GM19467 (cell line): Measurements from ENCODE around the gene BAD.

Experiments
- ATAC-seq: cut with Tn5 transposase; IDR thresholded peaks from one replicate; pipeline ENCODE4 v1.9.1; 2021; ENCODE audit warnings: mild to moderate bottlenecking, moderate library complexity; ENCODE audit not compliant: unreplicated experiment

The BAD gene

GRCh38 chr11:64297699-64298358 is 13.4 kb upstream of the BAD start:
- no peak for ATAC-seq

DNA sequence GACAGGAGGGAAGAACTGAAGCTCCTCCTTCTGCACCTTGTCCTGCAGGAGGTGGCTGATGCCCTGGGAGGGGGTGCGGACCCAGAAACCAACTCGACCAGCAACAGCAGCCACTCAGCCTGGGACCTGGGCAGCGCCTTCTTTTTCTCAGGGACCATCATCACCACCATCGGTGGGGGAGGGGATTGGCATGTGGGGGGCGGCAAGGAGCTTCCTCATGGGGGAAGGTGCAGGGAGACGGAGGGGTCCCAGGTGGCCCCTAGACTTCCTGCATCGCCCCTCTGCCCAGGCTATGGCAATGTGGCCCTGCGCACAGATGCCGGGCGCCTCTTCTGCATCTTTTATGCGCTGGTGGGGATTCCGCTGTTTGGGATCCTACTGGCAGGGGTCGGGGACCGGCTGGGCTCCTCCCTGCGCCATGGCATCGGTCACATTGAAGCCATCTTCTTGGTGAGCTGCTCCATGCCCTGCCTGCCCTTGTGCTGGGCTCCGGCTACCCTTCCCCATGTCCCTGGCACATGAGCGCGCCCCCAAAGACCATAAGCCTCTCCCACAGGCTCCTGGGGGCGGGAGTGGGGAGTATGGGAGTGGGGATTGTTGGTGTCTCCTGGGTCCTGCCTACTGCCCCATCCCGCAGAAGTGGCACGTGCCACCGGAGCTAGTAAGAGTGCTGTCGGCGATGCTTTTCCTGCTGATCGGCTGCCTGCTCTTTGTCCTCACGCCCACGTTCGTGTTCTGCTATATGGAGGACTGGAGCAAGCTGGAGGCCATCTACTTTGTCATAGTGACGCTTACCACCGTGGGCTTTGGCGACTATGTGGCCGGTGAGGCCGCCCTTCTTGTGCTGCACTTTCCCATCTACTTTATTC is 12.6 kb upstream of the BAD start:
- ATAC-seq = no peak

- ATAC-seq = no peak
These were observed 11.8 kb upstream of the BAD start for GRCh38 chr11:64296236-64296635.

DNA sequence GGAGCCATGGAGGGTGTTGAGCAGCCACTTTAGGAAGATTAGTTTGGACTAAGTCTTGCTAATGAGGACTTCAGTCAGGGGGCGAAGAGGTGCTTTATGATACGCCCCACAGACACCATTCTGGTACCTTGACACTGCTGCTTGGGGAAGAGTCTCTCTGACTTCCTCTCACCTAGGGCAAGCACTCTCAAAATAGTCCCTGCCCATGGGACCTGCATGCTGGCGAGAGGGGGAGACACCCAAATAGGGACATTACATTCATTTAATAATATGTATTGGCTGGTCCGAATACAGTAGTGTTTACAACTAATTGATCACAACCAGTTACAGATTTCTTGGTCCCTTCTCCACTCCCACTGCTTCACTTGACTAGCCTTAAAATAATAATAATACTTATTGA is 11.3 kb upstream of the BAD start:
- ATAC-seq = no peak

DNA sequence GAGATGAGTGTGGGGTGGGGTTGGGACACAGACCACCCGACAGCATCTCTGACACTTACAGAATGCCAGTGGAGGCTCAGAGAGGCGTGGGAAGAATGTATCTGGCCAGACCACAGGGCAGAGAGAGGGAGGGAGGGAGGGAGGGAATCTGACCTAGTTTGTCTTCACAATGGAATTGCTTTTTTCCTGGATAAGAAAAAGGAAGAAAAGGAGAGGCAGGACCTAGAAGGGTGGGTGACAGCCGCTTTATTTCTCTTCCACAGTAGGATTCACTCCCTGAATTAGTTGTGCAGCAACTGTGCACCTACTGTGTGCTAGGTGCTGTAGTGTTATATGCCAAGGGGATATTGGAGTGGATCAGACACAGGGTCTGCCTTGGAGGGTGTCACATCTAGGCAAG is 10.3 kb upstream of the BAD start:
- no peak for ATAC-seq

DNA sequence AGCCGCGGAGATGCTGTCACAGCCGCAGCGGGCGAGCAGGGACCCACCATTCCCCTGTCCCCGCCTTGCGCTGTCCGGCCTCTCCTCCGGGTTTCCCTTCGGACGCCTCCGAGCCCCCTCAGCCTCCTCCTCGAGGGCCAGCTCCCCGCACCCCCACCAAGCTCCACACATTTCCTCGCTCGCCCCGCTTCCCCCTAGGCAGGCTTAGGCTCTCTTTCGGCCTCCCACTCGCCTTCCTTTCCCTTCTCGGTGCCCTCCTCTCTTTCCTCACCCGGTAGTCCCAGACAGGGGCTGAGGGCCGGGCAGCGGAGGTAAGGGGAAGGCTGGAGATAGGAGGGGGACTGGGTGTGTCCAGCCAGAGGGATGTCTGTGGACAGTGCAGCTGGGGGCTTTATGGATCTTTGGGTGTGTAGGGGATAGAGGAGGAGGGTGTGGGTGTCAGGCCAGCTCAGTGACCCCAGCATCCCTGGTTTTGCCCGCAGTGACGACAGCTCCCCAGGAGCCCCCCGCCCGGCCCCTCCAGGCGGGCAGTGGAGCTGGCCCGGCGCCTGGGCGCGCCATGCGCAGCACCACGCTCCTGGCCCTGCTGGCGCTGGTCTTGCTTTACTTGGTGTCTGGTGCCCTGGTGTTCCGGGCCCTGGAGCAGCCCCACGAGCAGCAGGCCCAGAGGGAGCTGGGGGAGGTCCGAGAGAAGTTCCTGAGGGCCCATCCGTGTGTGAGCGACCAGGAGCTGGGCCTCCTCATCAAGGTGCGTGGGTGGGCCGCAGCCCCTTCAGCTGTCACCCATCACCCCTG is 8.2 kb upstream of the BAD start:
- ATAC-seq = no peak

DNA sequence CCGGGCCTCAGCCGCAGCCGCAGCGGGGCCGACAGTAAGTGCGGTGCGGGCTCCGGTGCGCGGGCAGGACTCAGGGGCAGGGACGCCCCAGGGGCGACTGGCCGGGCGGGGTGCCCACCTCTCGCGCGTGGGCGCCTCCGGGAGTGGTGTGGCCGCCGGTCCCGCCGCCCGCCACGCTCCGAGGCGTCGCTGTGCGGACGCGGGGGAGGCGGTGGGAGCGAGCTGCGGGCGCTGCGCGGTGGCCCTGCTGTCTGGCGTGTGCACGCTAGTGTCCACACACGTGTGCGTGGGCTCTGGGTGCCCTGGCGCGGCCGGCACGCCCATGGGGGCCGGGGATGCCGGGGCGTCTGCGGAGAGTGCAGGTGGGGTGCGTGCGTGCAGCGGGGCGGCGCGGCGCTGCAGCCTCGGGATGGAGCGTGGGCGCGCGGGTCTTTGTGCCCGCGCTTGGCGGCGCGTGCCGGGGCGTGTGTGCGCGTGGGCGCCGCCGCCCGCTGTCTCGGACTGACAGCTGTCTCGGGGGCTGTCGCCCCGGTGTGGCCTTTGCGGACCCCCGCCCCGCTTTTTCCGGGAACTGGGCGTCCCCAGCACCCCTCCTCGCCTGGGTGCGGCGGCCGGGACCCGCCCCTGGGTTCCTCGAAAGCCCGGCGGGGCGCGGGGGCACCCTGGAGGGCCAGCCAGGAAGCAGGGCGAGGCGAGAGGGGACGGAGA is 7.4 kb upstream of the BAD start:
- no peak for ATAC-seq

GRCh38 chr11:64291262-64291751 is 6.8 kb upstream of the BAD start, which contains the start of gene KCNK4:
Gene KCNK4, plus strand, starts transcription at chr11:64291302. Its CDS starts 1,717 bp downstream, at chr11:64293019.
- ATAC-seq = no peak

DNA sequence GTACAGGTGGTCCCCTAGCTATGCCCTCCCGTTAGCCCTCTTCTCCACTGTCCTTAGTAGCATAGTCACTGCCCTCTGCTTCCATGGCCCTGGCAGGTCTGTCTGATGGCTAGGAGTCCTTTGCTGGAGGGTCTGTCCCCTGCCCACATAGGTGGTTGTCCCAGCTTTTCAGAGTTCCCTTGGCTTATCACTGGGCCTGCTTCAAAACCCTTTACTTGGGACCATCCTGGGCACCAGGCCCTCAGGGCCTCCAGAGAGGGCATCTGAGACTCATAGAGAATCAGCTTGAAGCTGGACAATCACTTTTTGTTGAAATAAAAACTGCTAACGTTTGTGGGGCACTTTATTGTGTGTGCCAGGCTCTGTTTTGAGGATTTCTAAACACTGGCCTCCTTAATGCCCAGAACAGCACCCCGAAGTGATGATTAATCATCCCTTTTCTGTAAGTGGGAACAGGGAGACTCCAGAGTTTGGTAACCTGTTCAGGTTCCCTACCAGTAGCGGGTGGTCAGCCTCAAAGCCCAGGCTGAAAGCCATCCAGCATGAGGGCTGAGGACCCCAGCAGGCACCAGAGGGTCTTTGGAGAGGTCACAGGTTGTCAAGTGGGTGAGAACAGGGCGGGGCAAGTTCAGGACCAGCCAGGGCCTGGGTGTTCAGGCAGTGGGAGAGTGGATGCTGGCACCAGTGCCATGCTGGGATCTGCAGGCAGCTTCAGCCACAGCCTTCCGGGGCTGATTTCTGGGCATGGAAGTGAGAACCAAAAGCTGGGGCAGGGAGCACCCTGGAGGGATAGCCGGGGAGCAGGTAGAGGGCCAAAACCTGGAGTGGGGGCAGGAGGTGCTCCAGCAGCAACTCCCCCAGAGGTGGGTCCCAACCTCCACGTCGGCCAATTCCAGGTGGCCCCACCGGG is 6.1 kb upstream of the BAD start:
- no peak for ATAC-seq

DNA sequence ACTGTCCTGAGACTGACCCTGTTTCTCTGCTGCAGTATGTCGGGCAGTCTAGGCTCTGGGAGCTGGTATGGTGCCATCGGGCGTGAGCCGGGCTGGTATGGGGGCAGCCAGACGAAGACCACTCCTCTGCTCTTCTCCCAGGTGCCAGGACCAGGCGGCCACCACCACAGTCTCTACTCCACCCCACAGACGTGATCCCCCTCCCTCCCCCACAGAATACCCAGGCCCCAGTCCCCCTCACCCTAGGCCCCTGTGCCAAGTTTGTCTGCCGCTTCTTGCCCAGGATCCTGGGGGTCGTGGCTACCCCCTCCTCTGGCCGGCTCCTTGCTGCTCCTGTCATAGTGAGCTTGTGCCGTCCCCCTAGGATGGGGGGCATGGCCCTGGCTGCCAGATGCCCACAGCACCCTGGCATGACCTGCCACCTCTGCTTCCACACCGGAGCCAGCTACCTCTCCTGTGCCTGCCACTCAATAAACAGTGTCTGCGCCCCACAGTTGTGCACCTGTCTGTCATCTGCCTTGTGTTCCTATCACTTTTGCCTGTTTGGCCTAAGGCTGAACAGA is 4.6 kb upstream of the BAD start:
- ATAC-seq = no peak

DNA sequence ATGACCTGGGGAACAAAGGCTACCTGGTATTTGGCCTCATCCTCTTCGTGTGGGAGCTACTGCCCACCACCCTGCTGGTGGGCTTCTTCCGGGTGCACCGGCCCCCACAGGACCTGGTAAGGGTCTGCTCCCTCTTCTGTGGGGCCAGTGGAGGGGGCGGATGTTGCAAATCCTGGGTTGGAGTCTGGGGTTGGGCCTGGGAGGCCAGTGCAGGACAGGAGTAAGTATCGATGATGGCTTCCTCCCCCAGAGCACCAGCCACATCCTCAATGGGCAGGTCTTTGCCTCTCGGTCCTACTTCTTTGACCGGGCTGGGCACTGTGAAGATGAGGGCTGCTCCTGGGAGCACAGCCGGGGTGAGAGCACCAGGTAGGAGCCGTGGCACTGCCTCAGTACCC is 3.9 kb upstream of the BAD start:
- no peak for ATAC-seq

- no peak for ATAC-seq
These were observed 3.3 kb upstream of the BAD start for GRCh38 chr11:64287676-64288352.

GRCh38 chr11:64286801-64287159 is 2.3 kb upstream of the BAD start:
- ATAC-seq = no peak

- no peak for ATAC-seq
These were observed 1.7 kb upstream of the BAD start for GRCh38 chr11:64285885-64286800.

DNA sequence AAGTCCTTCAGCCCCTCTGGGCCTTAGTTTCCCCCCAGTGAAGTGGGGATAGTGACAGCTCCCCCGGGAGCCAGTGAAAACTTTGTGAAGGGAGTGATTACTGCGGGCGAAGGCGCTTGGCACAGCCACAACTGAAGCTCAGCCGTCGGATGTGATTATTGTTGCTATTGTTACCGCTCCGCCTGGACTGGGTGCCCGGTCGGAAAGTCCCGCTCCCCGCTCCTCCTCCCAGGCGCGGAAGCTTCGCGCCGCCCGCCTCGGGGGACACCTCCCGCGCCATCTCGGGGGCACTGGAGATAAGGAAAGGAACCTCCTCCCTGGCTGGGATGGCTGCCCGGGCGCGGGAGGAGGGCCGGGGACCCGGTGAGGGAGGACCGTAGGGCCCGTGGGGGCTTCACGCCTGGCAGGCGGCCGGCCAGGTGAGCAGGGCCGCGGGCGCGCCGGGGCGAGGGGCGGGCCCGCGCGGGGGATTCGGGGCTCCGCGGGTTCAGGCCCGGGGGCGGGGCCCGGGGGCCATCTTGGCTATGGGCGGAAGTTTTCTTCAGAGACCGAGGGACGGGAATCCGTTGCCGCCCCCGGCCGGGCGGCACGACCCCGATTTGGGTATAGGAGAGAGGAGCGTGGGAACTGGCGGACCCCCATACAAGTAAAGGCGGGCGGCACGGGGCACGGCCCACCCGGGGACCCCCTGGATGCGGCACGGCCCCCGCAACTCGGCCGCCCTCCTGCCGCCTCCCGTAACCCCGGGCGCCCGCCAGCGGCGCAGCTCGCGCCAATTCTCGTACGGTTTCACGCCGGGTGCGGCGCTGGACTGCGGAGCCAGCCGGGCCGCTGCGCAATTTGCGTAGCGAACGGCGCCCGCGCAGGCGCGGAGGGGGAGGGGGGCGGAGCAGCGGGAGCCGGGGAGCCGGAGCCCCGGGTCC is 758 bp upstream of the BAD start, which contains the start of gene GPR137:
Gene GPR137, plus strand, starts transcription at position 887 of the 923 bp plus-strand sequence. CDS start 677 bp downstream, outside the sequence.
- peak; percentile 47 for ATAC-seq

GRCh38 chr11:64283092-64283491 is 1.4 kb downstream of the BAD start:
- no peak for ATAC-seq
